MCF 10A (cell line): ENCODE data around the gene MFSD2A. TPM values are rescaled to one million over a fixed set of nuclear protein-coding genes. Genes with fewer than 3 reads are reported as not detected.
A peak's percentile ranks its signal among the peaks of the same experiment; 100 is the strongest.
"Not testable (repeated sequence)": the region's sequence is repeated elsewhere in the genome, so short reads cannot be mapped to it uniquely, and the experiment has no call there.

Experiments
- BruUV-seq: library from RNA; stranded (reverse); fragments of 400-500 nt; replicated peaks from 2 replicates; lab custom pipeline; 2021; lab: Mats Ljungman, UMichigan
- CTCF ChIA-PET: fragments of 300-600 bp; sonication (Branson Sonifier 250); formaldehyde crosslinking; extraction: SDS; loops from one replicate; lab custom pipeline; 2021; ENCODE audit warnings: antibody characterized with exemption, inconsistent platforms; lab: Yijun Ruan, JAX
- POLR2A ChIA-PET: fragments of 300-600, 350-650 bp; sonication (Branson Sonifier 250); formaldehyde crosslinking; extraction: SDS; loops from one replicate; lab custom pipeline; 2020; ENCODE audit warnings: antibody characterized with exemption, inconsistent platforms; lab: Yijun Ruan, JAX
- DNase-seq: peaks from one replicate; pipeline ENCODE4 v3.0.0-alpha.2; 2018; ENCODE audit not compliant: unreplicated experiment
- H3K27ac Mint-ChIP-seq: one replicate; pipeline ENCODE4 v1.8.0; 2022; ENCODE audit warnings: mild to moderate bottlenecking, low read depth, mixed read lengths; ENCODE audit not compliant: unreplicated experiment
- H3K27me3 Mint-ChIP-seq: one replicate; pipeline ENCODE4 v1.8.0; 2022; ENCODE audit warnings: mixed read lengths; ENCODE audit not compliant: insufficient read depth, unreplicated experiment
- H3K36me3 Mint-ChIP-seq: one replicate; pipeline ENCODE4 v1.8.0; 2022; ENCODE audit warnings: mild to moderate bottlenecking, moderate library complexity, mixed read lengths; ENCODE audit not compliant: insufficient read depth, unreplicated experiment
- H3K4me1 Mint-ChIP-seq: one replicate; pipeline ENCODE4 v1.8.0; 2022; ENCODE audit warnings: mixed read lengths; ENCODE audit not compliant: insufficient read depth, unreplicated experiment
- H3K4me3 Mint-ChIP-seq: one replicate; pipeline ENCODE4 v1.8.0; 2022; ENCODE audit warnings: mild to moderate bottlenecking, moderate library complexity, mixed read lengths; ENCODE audit not compliant: unreplicated experiment
- H3K9me3 Mint-ChIP-seq: one replicate; pipeline ENCODE4 v1.8.0; 2022; ENCODE audit warnings: mixed read lengths; ENCODE audit not compliant: unreplicated experiment
- intact Hi-C: fragments of 100-400 bp; cut with micrococcal nuclease; formaldehyde crosslinking; loops from 2 replicates; pipeline ENCODE4 v1.14.1; 2022
- total RNA-seq: library from RNA; stranded (reverse); gene quantifications from 2 replicates; pipeline ENCODE4 v1.2.3, GENCODE V29; 2022
- TF ChIP-seq, protein P1 (sequence below): fragments of 200-600 bp; IDR thresholded peaks from one replicate; pipeline ENCODE4 v1.8.0; 2022; ENCODE audit warnings: antibody characterized with exemption, mild to moderate bottlenecking; ENCODE audit not compliant: unreplicated experiment

Gene MFSD2A
- total RNA-seq, 1 experiment from 2014 or later, result 49.1 TPM

DNA sequence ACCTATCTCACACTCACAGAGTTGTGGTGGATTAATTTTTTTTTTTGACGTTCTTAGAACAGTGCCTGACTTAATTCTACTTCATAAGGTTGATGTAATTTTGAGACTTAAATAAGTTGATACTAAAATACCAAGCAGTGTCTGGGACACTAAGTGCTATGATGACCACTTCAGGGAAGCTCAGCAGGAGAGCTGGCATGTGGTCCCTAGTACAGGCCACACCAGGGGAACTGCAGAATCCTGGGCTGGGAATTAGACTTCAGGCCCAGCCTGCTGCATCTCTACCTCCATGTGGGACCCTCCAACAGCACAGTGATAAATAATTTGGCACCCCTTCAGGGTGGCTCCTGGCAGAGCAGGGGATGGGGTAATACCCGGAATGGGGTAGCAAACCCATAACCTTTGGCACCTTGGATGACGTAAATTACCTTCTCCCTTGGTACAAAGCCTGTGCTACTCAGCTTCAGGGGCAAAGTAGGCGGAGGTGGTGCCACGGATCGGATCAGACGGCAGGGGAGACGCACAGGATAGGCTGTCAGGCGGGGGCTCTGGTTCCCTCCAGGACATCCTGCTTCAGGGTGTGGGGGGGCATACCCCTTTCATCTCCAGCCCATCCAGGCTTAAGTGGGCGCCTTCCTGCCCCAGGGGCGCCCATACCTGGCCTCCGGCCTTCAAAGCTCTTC lies 4.8 kb downstream of the MFSD2A start:
- H3K9me3 Mint-ChIP-seq, result no peaks in the 10 kb centered on the region
- intact Hi-C loops, result no loop called here
- H3K27me3 Mint-ChIP-seq, result no peaks in the 10 kb centered on the region
- CTCF ChIA-PET, result interaction anchor here (0.8 to 4.3 kb wide), 6 partner anchors 9 to 157 kb away, joined by 3 to 18 read pairs (median 4); no protein-coding TSS in a partner anchor
- H3K4me1 Mint-ChIP-seq, result peaks cover 27% of the 10 kb centered on the region
- H3K4me3 Mint-ChIP-seq, result no peak overlapping the region
- BruUV-seq, result no TSS peak
- peak overlapping the region; percentile 39 for H3K27ac Mint-ChIP-seq
- POLR2A ChIA-PET, result interaction anchor here (0.7 to 8.0 kb wide), 6 partner anchors 10 to 79 kb away, joined by 3 to 139 read pairs (median 10); no protein-coding TSS in a partner anchor
- H3K36me3 Mint-ChIP-seq, result peaks cover 83% of the 10 kb centered on the region
- peak; percentile 26 for DNase-seq
- TF ChIP-seq, protein P1, sequence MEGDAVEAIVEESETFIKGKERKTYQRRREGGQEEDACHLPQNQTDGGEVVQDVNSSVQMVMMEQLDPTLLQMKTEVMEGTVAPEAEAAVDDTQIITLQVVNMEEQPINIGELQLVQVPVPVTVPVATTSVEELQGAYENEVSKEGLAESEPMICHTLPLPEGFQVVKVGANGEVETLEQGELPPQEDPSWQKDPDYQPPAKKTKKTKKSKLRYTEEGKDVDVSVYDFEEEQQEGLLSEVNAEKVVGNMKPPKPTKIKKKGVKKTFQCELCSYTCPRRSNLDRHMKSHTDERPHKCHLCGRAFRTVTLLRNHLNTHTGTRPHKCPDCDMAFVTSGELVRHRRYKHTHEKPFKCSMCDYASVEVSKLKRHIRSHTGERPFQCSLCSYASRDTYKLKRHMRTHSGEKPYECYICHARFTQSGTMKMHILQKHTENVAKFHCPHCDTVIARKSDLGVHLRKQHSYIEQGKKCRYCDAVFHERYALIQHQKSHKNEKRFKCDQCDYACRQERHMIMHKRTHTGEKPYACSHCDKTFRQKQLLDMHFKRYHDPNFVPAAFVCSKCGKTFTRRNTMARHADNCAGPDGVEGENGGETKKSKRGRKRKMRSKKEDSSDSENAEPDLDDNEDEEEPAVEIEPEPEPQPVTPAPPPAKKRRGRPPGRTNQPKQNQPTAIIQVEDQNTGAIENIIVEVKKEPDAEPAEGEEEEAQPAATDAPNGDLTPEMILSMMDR, result no peak

DNA sequence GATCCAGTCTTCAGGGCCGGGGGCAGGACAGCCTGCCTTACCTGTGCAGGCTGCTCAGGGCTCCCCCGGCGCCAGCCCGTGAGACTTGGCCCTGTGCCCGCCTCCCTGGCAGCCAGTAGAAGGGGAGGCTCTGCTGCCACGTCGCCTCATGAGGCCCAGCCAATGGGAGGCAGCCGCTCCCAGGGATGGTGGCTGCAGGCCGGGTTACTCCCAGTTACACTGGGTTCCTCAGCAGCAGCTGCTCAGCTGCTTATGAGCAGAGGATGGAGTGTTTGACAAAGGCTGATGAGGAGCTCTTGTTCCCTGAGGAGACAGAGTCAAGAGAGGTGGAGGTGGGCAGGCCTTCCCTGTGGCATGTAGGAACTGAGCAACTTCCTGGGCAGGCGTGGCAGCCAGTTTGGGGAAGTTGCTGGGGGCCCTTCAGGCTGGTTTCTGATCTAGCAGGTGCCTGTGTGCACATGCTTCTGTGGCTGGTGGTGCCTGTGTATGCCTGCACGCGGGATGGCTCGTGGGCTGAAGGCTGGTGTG lies 5.5 kb downstream of the MFSD2A start:
- DNase-seq, result peak; percentile 84
- BruUV-seq, result no TSS peak
- H3K36me3 Mint-ChIP-seq, result peaks cover 85% of the 10 kb centered on the region

DNA sequence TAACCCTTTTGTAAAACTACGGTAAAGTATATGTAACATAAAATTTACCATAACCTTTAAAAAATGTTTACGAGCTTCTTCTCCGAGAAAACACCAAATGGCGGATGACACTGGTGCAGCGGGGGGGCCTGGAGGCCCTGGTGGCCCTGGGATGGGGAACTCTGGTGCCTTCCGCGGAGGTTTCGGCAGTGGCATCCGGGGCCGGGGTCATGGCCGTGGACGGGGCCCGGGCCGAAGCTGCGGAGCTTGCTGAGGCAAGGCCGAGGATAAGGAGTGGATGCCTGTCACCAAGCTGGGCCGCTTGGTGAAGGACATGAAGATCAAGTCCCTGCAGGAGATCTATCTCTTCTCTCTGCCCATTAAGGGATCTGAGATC lies 7.5 kb downstream of the MFSD2A start:
- intact Hi-C loops, result no loop called here
- H3K27me3 Mint-ChIP-seq, result no peaks in the 10 kb centered on the region
- BruUV-seq, result no TSS peak

More for the DNA sequence above, 5.5 kb downstream of the MFSD2A start:
- no peaks in the 10 kb centered on the region for H3K27me3 Mint-ChIP-seq
- no peaks in the 10 kb centered on the region for H3K9me3 Mint-ChIP-seq
- TF ChIP-seq, protein P1, result no peak
- POLR2A ChIA-PET, result interaction anchor here (1.0 to 8.0 kb wide), 5 partner anchors 9 to 42 kb away, joined by 4 to 139 read pairs (median 17); no protein-coding TSS in a partner anchor
- intact Hi-C loops, result no loop called here
- H3K4me3 Mint-ChIP-seq, result no peak overlapping the region
- CTCF ChIA-PET, result interaction anchor here (0.9 to 4.3 kb wide), 4 partner anchors 8 to 158 kb away, joined by 3 to 18 read pairs (median 9); no protein-coding TSS in a partner anchor
- H3K27ac Mint-ChIP-seq, result peak overlapping the region; percentile 39
- peaks cover 28% of the 10 kb centered on the region for H3K4me1 Mint-ChIP-seq

DNA sequence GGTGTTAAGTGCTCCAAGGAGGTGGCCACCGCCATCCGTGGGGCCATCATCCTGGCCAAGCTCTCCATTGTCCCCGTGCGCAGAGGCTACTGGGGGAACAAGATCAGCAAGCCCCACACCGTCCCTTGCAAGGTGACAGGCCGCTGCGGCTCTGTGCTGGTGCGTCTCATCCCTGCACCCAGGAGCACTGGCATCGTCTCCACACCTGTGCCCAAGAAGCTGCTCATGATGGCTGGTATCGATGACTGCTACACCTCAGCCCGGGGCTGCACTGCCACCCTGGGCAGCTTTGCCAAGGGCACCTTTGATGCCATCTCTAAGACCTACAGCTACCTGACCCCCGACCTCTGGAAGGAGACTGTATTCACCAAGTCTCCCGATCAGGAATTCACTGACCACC lies 8.0 kb downstream of the MFSD2A start:
- intact Hi-C loops, H3K27me3 Mint-ChIP-seq, POLR2A ChIA-PET, DNase-seq, BruUV-seq, H3K9me3 Mint-ChIP-seq, H3K4me3 Mint-ChIP-seq, H3K27ac Mint-ChIP-seq: not testable (repeated sequence)
- Mint-ChIP-seq H3K36me3 (peaks cover 93% of the 10 kb centered on the region), H3K4me1 (peaks cover 28% of the 10 kb centered on the region)
- CTCF ChIA-PET, result interaction anchor here (0.6 to 1.2 kb wide), 5 partner anchors 10 to 741 kb away, joined by 3 to 5 read pairs (median 4); no protein-coding TSS in a partner anchor

More for the DNA sequence above, 7.5 kb downstream of the MFSD2A start:
- Mint-ChIP-seq H3K27ac (no peak overlapping the region), H3K4me3 (no peak overlapping the region), H3K9me3 (no peaks in the 10 kb centered on the region), H3K4me1 (peaks cover 33% of the 10 kb centered on the region), H3K36me3 (peaks cover 93% of the 10 kb centered on the region)
- no peak for DNase-seq
- ChIA-PET POLR2A (no interaction called here), CTCF (interaction anchor here (0.5 to 1.2 kb wide), 6 partner anchors 9 to 380 kb away, joined by 3 to 5 read pairs (median 4); no protein-coding TSS in a partner anchor)
- TF ChIP-seq, protein P1, result no peak
